Keratinocyte (primary cell): ENCODE data around the gene MAML1.

Experiments
- EZH2 ChIP-seq: IDR thresholded peaks from one replicate; pipeline ENCODE4 v1.6.1; 2012; ENCODE audit warnings: inconsistent platforms, mild to moderate bottlenecking, low read length, moderate library complexity
- TF ChIP-seq, protein P1 (sequence below), 3 experiments: IDR thresholded peaks in 1 of 3; conservative IDR thresholded peaks in 1 of 3; optimal IDR thresholded peaks in 1 of 3; 2 replicates in 2 of 3; 3 replicates in 1 of 3; pipeline versions ENCODE3 to v1.5.1; 2011; ENCODE audit warnings: low read length in 3 of 3, mild to moderate bottlenecking in 3 of 3, moderate library complexity in 2 of 3, control low read depth in 1 of 3, inconsistent platforms in 1 of 3; ENCODE audit not compliant: insufficient read depth in 2 of 3; ENCODE audit errors: extremely low read depth in 1 of 3

DNA sequence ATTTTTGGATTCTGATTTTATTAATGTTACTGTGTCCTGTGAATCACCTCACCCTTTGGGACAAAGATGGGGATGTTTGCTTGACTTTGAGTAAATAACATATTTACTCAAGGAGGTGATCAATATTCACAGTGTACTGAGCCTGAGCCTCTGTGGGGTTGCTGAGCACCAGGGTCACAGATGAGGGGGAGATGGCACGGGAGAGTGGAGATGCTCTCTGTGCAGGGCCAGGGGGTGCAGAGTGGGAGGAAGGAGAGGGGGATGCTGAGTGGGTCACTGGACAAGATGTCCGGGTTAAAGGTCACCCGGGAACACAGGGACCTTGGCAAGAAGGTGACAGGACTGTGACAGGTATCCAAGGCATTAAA lies 92.1 kb downstream of the MAML1 start:
- TF ChIP-seq, protein P1, sequence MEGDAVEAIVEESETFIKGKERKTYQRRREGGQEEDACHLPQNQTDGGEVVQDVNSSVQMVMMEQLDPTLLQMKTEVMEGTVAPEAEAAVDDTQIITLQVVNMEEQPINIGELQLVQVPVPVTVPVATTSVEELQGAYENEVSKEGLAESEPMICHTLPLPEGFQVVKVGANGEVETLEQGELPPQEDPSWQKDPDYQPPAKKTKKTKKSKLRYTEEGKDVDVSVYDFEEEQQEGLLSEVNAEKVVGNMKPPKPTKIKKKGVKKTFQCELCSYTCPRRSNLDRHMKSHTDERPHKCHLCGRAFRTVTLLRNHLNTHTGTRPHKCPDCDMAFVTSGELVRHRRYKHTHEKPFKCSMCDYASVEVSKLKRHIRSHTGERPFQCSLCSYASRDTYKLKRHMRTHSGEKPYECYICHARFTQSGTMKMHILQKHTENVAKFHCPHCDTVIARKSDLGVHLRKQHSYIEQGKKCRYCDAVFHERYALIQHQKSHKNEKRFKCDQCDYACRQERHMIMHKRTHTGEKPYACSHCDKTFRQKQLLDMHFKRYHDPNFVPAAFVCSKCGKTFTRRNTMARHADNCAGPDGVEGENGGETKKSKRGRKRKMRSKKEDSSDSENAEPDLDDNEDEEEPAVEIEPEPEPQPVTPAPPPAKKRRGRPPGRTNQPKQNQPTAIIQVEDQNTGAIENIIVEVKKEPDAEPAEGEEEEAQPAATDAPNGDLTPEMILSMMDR (optimal IDR thresholded peaks at IDR 0.05 in 1 of 3, IDR thresholded peaks at IDR 0.05 in 1 of 3, conservative IDR thresholded peaks at IDR 0.05 in 1 of 3; ENCODE audit: extremely low read depth in 1 of 3, insufficient read depth in 2 of 3, low read length in 3 of 3): no peak
- TF ChIP-seq EZH2: no peak
